Large intestine (tissue), 3 donors: ENCODE measurements around the gene ATP2B3. TPM values are rescaled to one million over a fixed set of nuclear protein-coding genes. Genes with fewer than 3 reads are reported as not detected.
A peak's percentile ranks its signal among the peaks of the same experiment; 100 is the strongest.

Source experiments
- DNase-seq, 2 donors: peaks; one replicate each; pipeline versions ENCODE4 v3.0.0 to v3.0.0-alpha.2; 2013
- H3K27ac ChIP-seq: one replicate; pipeline ENCODE4 v1.5.1; 2013; ENCODE audit warnings: low read length
- H3K27me3 ChIP-seq: 2 replicates; pipeline ENCODE4 v1.6.1; 2013; ENCODE audit warnings: low read length; ENCODE audit not compliant: control insufficient read depth, insufficient read depth
- H3K36me3 ChIP-seq: 2 replicates; pipeline ENCODE4 v1.6.1; 2013; ENCODE audit warnings: low read length; ENCODE audit not compliant: control insufficient read depth, insufficient read depth
- H3K4me1 ChIP-seq: one replicate; pipeline ENCODE4 v1.6.1; 2013; ENCODE audit warnings: low read length; ENCODE audit not compliant: control insufficient read depth, insufficient read depth
- H3K4me3 ChIP-seq: one replicate; pipeline ENCODE4 v1.5.1; 2013; ENCODE audit warnings: low read length
- H3K9me3 ChIP-seq: one replicate; pipeline ENCODE4 v1.6.1; 2013; ENCODE audit warnings: mild to moderate bottlenecking, low read depth, low read length, moderate library complexity; ENCODE audit not compliant: control insufficient read depth
- whole genome bisulfite sequencing: methylation state at CpG from one replicate; pipeline ENCODE4 v1.1.5; 2013; ENCODE audit warnings: low lambda C conversion rate; ENCODE audit not compliant: insufficient coverage; 5-methylcytosine and 5-hydroxymethylcytosine counted together
- polyA plus RNA-seq: library from polyadenylated mRNA; unstranded; fragments of 120-200 nt; gene quantifications from one replicate; pipeline ENCODE4 v1.2.1, GENCODE V29; 2013

Gene ATP2B3
- polyA plus RNA-seq, 1 donor: 1.6 TPM

DNA sequence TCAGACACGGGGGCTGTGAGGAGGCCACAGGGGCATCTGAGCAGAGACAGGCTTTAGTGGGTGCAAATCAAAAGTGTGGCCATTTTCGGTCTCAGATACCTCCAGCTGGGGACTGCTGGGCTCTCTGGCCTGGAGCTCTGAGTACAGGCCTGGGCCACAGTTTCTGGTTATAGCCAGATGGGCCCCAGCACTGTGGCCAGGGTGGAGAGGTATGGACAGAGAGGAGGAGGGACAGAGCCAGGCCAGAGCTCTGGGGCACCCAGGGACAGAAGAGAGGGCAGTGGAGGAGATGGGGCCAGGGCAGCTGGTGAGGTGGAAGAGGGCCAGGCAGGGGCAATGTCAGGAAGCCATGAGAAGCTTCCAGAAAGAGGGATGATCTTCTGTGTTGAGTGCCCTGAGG, 61.4 kb downstream of the ATP2B3 start:
- no peaks in the 10 kb centered on the region for H3K9me3 ChIP-seq
- no CpG with 5 or more reads among the region's 2 CpGs for WGBS
- no peaks in the 10 kb centered on the region for H3K36me3 ChIP-seq
- H3K27me3 ChIP-seq: no peaks in the 10 kb centered on the region
- H3K4me3 ChIP-seq: no peak overlapping the region
- DNase-seq: no peak
- H3K4me1 ChIP-seq: peaks cover 2% of the 10 kb centered on the region
- H3K27ac ChIP-seq: no peak overlapping the region

DNA sequence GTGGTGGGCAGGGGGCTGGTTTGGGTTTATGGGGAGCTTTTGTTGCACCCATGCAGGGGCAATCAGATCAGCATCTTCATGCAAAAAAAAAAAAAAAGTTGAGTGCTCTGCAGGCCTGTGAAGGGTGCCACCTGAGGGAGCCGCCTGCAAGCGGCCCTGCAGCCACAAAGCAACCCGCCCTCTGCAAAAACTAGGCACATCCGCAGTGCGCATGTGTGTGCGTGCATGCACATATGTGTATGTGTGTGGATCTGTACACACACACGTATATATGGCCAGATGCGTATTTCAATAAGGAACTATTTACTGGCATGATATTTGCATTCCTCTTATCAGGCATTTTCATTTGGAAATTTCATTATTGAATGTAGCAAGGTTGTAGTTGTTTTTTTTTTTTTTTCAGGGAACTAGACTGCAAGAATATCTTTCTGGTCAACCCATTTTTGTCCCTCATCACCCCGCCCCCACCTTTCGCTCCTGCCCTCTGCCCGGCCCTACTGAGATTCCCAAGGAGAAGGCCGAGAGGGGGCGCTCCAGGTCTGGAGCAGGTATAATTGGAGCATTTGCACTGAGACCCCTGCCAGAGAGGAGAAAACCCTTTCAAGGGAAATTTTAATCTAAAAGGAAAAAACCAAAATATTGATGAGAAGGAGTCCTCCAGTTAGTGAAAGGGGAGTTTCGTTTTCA, 63.4 kb downstream of the ATP2B3 start:
- no CpG with 5 or more reads among the region's 14 CpGs for WGBS
- Histone ChIP-seq H3K36me3 (no peaks in the 10 kb centered on the region), H3K27me3 (no peaks in the 10 kb centered on the region), H3K4me3 (no peak overlapping the region), H3K4me1 (peaks cover 2% of the 10 kb centered on the region), H3K9me3 (no peaks in the 10 kb centered on the region), H3K27ac (no peak overlapping the region)
- DNase-seq: no peak

- WGBS: no CpG with 5 or more reads among the region's 13 CpGs
- Histone ChIP-seq H3K27me3 (no peaks in the 10 kb centered on the region), H3K4me3 (no peak overlapping the region), H3K36me3 (peaks cover 9% of the 10 kb centered on the region), H3K4me1 (no peaks in the 10 kb centered on the region), H3K9me3 (no peaks in the 10 kb centered on the region), H3K27ac (no peak overlapping the region)
- peak; percentile 22 to 42 for DNase-seq
These were observed 65.5 kb downstream of the ATP2B3 start for GRCh38 chrX:153582896-153583295.

- Histone ChIP-seq H3K27me3 (no peaks in the 10 kb centered on the region), H3K9me3 (no peaks in the 10 kb centered on the region), H3K4me1 (no peaks in the 10 kb centered on the region), H3K4me3 (no peak overlapping the region), H3K36me3 (peaks cover 10% of the 10 kb centered on the region), H3K27ac (no peak overlapping the region)
- WGBS: no CpG with 5 or more reads among the region's 2 CpGs
- no peak for DNase-seq
These were observed 66.0 kb downstream of the ATP2B3 start for GRCh38 chrX:153583433-153583832.

DNA sequence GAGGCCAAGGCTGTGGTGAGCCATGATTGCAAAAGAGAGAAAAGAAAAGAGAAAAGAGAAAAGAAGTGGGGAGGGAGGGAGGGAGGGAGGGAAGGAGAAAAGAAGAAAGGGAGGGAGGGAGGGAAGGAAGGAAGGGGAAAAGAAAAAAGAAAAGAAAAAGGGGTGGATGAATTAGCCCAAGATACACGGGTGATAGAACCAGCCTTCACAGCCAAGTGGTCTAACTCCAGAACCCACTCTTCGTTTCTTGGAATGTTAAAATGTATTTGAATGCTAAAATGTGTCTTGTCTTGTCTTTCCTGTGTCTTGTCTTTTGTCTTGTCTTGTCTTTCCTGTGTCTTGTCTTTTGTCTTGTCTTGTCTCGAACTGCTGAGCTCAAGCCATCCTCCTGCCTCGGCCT, 68.4 kb downstream of the ATP2B3 start:
- Histone ChIP-seq H3K4me3 (no peak overlapping the region), H3K4me1 (no peaks in the 10 kb centered on the region), H3K9me3 (no peaks in the 10 kb centered on the region), H3K36me3 (peaks cover 12% of the 10 kb centered on the region), H3K27ac (no peak overlapping the region), H3K27me3 (no peaks in the 10 kb centered on the region)
- no peak for DNase-seq
- 80% methylated on average over 1 of the region's 4 CpGs for WGBS

GRCh38 chrX:153587342-153587741, 69.9 kb downstream of the ATP2B3 start:
- Histone ChIP-seq H3K9me3 (no peaks in the 10 kb centered on the region), H3K27ac (no peak overlapping the region), H3K4me3 (no peak overlapping the region), H3K27me3 (no peaks in the 10 kb centered on the region), H3K36me3 (peaks cover 17% of the 10 kb centered on the region), H3K4me1 (no peaks in the 10 kb centered on the region)
- WGBS: no CpG with 5 or more reads among the region's 10 CpGs
- DNase-seq: no peak

DNA sequence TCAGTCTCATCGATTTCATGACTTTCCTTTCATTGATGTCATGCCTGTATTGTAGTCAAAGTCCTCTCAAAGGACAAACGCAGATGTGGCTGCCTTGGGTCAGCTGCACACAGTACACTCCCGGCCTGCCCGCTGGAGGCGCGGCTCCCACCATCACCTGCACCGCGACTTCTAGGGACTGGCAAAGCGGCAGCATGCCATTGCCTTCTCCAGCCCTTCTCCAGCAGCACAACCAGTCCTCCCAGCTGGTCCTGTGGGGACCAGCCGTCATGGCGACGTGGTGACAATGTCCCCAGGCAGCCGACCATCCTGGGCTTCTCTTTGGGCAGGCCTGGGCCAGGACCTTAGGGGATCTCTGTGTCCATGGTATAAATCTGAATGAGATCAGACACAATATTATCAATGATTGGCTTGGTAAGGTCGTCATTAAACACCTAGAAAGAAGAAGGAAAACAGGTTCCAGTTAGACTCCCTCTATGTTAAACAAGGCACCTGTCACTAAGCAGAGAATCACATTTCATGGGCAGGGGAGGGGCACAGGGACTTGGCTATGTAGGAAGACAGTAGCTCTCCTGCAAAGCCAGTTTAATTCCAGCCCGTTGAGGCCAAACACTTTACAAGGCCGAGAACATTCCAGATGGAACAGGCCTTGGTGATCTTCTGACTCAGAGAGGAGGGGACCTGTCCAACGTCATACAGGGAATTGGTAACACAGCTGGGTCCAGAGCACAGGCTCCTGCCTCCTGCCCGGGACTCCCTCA, 70.8 kb downstream of the ATP2B3 start:
- Histone ChIP-seq H3K4me3 (no peak overlapping the region), H3K36me3 (peaks cover 17% of the 10 kb centered on the region), H3K9me3 (no peaks in the 10 kb centered on the region), H3K27me3 (no peaks in the 10 kb centered on the region), H3K27ac (no peak overlapping the region), H3K4me1 (no peaks in the 10 kb centered on the region)
- no CpG with 5 or more reads among the region's 18 CpGs for WGBS
- no peak for DNase-seq

GRCh38 chrX:153588782-153589446, 71.5 kb downstream of the ATP2B3 start:
- no peaks in the 10 kb centered on the region for H3K9me3 ChIP-seq
- no CpG with 5 or more reads among the region's 29 CpGs for whole genome bisulfite sequencing
- DNase-seq: no peak

DNA sequence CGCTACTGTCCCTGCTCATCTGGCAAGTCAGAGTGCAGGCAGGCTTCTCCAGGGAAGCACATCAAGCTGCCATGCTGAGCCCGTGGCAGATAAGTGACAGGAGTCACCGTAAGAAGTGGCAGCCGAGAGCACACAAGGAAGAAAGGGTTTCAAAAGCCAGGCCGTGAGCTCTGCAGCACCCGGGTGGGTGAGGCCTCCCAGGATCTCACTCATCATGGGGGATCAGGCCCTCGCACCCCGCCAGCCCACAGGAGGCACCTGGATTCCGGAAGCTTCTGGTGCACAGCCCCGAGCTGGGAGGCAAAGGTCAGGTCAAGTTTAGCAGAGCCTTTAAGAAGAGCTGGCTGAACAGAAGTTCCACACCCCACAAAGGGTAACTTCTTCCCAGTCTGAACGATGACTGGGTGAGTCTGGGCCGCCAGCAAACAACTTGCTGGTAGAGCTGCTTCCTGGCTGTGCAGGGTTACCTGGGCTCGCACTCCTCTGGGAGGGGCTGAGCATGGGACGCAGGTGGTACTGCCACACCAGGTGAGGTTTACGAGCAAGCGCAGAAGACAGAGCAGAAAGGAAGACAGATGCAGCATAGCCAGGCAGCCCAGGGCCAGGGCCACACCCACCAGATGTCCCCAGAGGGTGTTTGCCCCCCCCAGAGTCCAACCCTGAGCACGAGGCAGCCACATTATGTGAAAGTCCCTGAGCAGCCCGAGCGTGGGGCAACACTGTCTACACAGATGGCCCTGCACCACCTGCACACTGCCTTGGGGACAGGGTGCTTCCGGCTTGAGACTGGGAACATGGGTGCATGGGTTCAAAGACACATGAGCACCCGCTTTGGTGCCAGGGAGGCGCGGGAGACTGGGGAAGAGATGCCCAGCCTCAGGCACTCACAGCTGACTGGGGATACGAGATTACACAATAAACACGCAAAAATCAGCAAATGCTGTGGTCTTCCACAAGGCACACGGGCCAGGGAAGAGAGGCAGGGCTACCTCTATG, 73.8 kb downstream of the ATP2B3 start:
- H3K27me3 ChIP-seq: no peaks in the 10 kb centered on the region
- peak in 1 of 2 donors; percentile 24 for DNase-seq
- H3K4me1 ChIP-seq: no peaks in the 10 kb centered on the region
- peaks cover 27% of the 10 kb centered on the region for H3K36me3 ChIP-seq
- H3K27ac ChIP-seq: no peak overlapping the region
- H3K9me3 ChIP-seq: no peaks in the 10 kb centered on the region
- no CpG with 5 or more reads among the region's 26 CpGs for WGBS
- no peak overlapping the region for H3K4me3 ChIP-seq

More at GRCh38 chrX:153588782-153589446, 71.5 kb downstream of the ATP2B3 start:
- Histone ChIP-seq H3K4me3 (no peak overlapping the region), H3K36me3 (peaks cover 22% of the 10 kb centered on the region), H3K4me1 (no peaks in the 10 kb centered on the region), H3K27ac (no peak overlapping the region), H3K27me3 (no peaks in the 10 kb centered on the region)
